Measurements from ENCODE around the gene CNTRL.

DNA sequence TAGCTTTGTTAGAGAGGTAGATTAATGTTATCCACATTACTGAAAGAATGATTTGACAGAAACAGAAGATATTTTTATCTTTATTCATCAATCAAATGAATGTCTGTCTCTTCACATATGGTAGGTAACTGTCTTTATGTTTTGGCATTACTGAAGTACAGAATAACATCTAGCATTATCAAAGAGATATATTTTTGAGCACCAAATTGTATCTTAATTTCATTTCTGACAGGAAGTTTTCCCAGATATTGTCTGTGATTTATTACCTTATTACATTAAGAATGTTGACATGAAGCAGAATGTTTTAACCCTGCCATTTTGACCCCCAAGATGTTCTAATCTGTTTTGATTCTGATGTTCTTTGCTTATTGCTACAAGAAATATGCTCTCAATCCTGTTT, 20.3 kb downstream of the CNTRL start:
- TF ChIP-seq CTCF (IDR thresholded peaks at IDR 0.05): no peak
- TF ChIP-seq POLR2A (IDR thresholded peaks at IDR 0.05; ENCODE audit: low read length): no peak
